H9 (cell line): Measurements from ENCODE around the gene AKR1A1. TPM values are rescaled to one million over a fixed set of nuclear protein-coding genes. Genes with fewer than 3 reads are reported as not detected.

ENCODE experiments used
- DNase-seq: peaks from one replicate; pipeline ENCODE4 v3.0.0-alpha.2; 2017
- H2AFZ ChIP-seq: one replicate; pipeline ENCODE4 v1.6.1; 2013; ENCODE audit warnings: mild to moderate bottlenecking, low read length, control low read depth, moderate library complexity
- H2AK5ac ChIP-seq: 2 replicates; pipeline ENCODE4 v1.6.1; 2013; ENCODE audit warnings: low read length, control low read depth, mixed read lengths; ENCODE audit not compliant: insufficient read length
- H2BK120ac ChIP-seq: one replicate; pipeline ENCODE4 v1.6.1; 2013; ENCODE audit warnings: low read depth, mild to moderate bottlenecking, low read length, control low read depth, inconsistent platforms; ENCODE audit not compliant: poor library complexity, severe bottlenecking
- H2BK12ac ChIP-seq: 2 replicates; pipeline ENCODE4 v1.6.1; 2013; ENCODE audit warnings: low read length, control low read depth, mixed read lengths, low read depth; ENCODE audit not compliant: insufficient read length
- H2BK15ac ChIP-seq: 2 replicates; pipeline ENCODE4 v1.6.1; 2013; ENCODE audit warnings: low read depth, low read length, control low read depth
- H2BK20ac ChIP-seq: one replicate; pipeline ENCODE4 v1.6.1; 2013; ENCODE audit warnings: low read depth, mild to moderate bottlenecking, low read length, control low read depth, inconsistent platforms; ENCODE audit not compliant: poor library complexity, severe bottlenecking
- H2BK5ac ChIP-seq: 2 replicates; pipeline ENCODE4 v1.6.1; 2013; ENCODE audit warnings: low read length, control low read depth, mixed read lengths; ENCODE audit not compliant: insufficient read length
- H3K14ac ChIP-seq: 2 replicates; pipeline ENCODE4 v1.6.1; 2013; ENCODE audit warnings: low read length, control low read depth; ENCODE audit not compliant: insufficient read depth
- H3K18ac ChIP-seq: 2 replicates; pipeline ENCODE4 v1.6.1; 2013; ENCODE audit warnings: low read depth, mild to moderate bottlenecking, mixed read lengths, low read length, control low read depth; ENCODE audit not compliant: insufficient read length
- H3K23ac ChIP-seq: 2 replicates; pipeline ENCODE4 v1.6.1; 2013; ENCODE audit warnings: low read length, control low read depth, mixed read lengths, low read depth; ENCODE audit not compliant: insufficient read length
- H3K23me2 ChIP-seq: 2 replicates; pipeline ENCODE4 v1.6.1; 2013; ENCODE audit warnings: low read depth, mild to moderate bottlenecking, mixed read lengths, low read length, control low read depth; ENCODE audit not compliant: insufficient read length, poor library complexity, severe bottlenecking
- H3K27ac ChIP-seq: 2 replicates; pipeline ENCODE4 v1.5.1; 2013; ENCODE audit warnings: low read length, control low read depth, mixed read lengths, low read depth; ENCODE audit not compliant: insufficient read length
- H3K27me3 ChIP-seq: 2 replicates; pipeline ENCODE4 v1.6.1; 2013; ENCODE audit warnings: low read length, control low read depth, inconsistent platforms; ENCODE audit not compliant: insufficient read depth
- H3K4ac ChIP-seq: 2 replicates; pipeline ENCODE4 v1.6.1; 2013; ENCODE audit warnings: low read depth, mild to moderate bottlenecking, control low read depth, inconsistent platforms, low read length, moderate library complexity
- H3K4me1 ChIP-seq: 2 replicates; pipeline ENCODE4 v1.6.1; 2013; ENCODE audit warnings: low read length, control low read depth, inconsistent platforms; ENCODE audit not compliant: insufficient read depth
- H3K4me2 ChIP-seq: 2 replicates; pipeline ENCODE4 v1.6.1; 2013; ENCODE audit warnings: low read length, control low read depth, mixed read lengths; ENCODE audit not compliant: insufficient read length, insufficient read depth
- H3K56ac ChIP-seq: 2 replicates; pipeline ENCODE4 v1.6.1; 2013; ENCODE audit warnings: low read depth, mild to moderate bottlenecking, mixed read lengths, low read length, control low read depth; ENCODE audit not compliant: insufficient read length
- H3K79me1 ChIP-seq: 2 replicates; pipeline ENCODE4 v1.6.1; 2013; ENCODE audit warnings: low read depth, mild to moderate bottlenecking, moderate library complexity, low read length, control low read depth, inconsistent platforms; ENCODE audit not compliant: insufficient read depth, poor library complexity, severe bottlenecking
- H3K79me2 ChIP-seq: 2 replicates; pipeline ENCODE4 v1.6.1; 2013; ENCODE audit warnings: low read length, control low read depth, inconsistent platforms; ENCODE audit not compliant: insufficient read depth
- H3K9ac ChIP-seq: 2 replicates; pipeline ENCODE4 v1.6.1; 2013; ENCODE audit warnings: low read length, control low read depth, mixed read lengths; ENCODE audit not compliant: insufficient read length; ENCODE audit errors: extremely low read depth
- H3K9me3 ChIP-seq: one replicate; pipeline ENCODE4 v1.6.1; 2013; ENCODE audit warnings: low read depth, low read length, inconsistent platforms; ENCODE audit not compliant: control insufficient read depth
- H3T11ph ChIP-seq: one replicate; pipeline ENCODE4 v1.6.1; 2013; ENCODE audit warnings: mild to moderate bottlenecking, low read length, control low read depth, inconsistent platforms
- H4K20me1 ChIP-seq: one replicate; pipeline ENCODE4 v1.6.1; 2013; ENCODE audit not compliant: control insufficient read depth, insufficient read length, insufficient read depth
- H4K5ac ChIP-seq: 2 replicates; pipeline ENCODE4 v1.6.1; 2013; ENCODE audit warnings: low read depth, mild to moderate bottlenecking, mixed read lengths, low read length, control low read depth; ENCODE audit not compliant: insufficient read length
- H4K8ac ChIP-seq: replicated peaks from 2 replicates; pipeline ENCODE4 v1.6.1; 2013; ENCODE audit warnings: low read length, control low read depth, mixed read lengths, low read depth; ENCODE audit not compliant: insufficient read length
- H4K91ac ChIP-seq: 2 replicates; pipeline ENCODE4 v1.6.1; 2013; ENCODE audit warnings: low read depth, mild to moderate bottlenecking, moderate library complexity, mixed read lengths, low read length, control low read depth; ENCODE audit not compliant: insufficient read length
- H3K27ac Mint-ChIP-seq, 3 experiments: 2 replicates in 2 of 3; 3 replicates in 1 of 3; pipeline ENCODE4 v1.8.0; 2020 to 2021; ENCODE audit warnings: mixed read lengths in 3 of 3, mild to moderate bottlenecking in 1 of 3, moderate library complexity in 1 of 3
- H3K27me3 Mint-ChIP-seq: 2 replicates; pipeline ENCODE4 v1.8.0; 2021; ENCODE audit warnings: low read depth, mild to moderate bottlenecking, moderate library complexity, mixed read lengths
- H3K36me3 Mint-ChIP-seq, 3 experiments: 2 replicates in 2 of 3; 3 replicates in 1 of 3; pipeline ENCODE4 v1.8.0; 2020 to 2021; ENCODE audit warnings: low read depth in 3 of 3, mixed read lengths in 3 of 3; ENCODE audit not compliant: insufficient read depth in 1 of 3
- H3K4me1 Mint-ChIP-seq, 2 experiments: 2 replicates each; pipeline ENCODE4 v1.8.0; 2020; ENCODE audit warnings: mixed read lengths in 2 of 2
- H3K4me3 Mint-ChIP-seq, 2 experiments: 2 replicates in 1 of 2; 3 replicates in 1 of 2; pipeline ENCODE4 v1.8.0; 2020 to 2021; ENCODE audit warnings: mild to moderate bottlenecking in 2 of 2, mixed read lengths in 2 of 2, moderate library complexity in 1 of 2
- H3K9me3 Mint-ChIP-seq, 2 experiments: 2 replicates in 1 of 2; 3 replicates in 1 of 2; pipeline ENCODE4 v1.8.0; 2020; ENCODE audit warnings: mild to moderate bottlenecking in 2 of 2, mixed read lengths in 2 of 2, moderate library complexity in 1 of 2
- WGBS: extraction: QIAGEN DNeasy Blood & Tissue Kit; methylation state at CpG from one replicate; pipeline ENCODE4 v1.1.7; 2013; ENCODE audit warnings: missing lambda C conversion rate, low lambda C conversion rate, mixed read lengths; ENCODE audit not compliant: insufficient read length; ENCODE audit errors: extremely low coverage; 5-methylcytosine and 5-hydroxymethylcytosine counted together
- total RNA-seq: library from RNA; stranded (reverse); gene quantifications from 2 replicates; pipeline ENCODE4 v1.2.1, GENCODE V29; 2021
- TF ChIP-seq, protein P1 (sequence below): fragments of 200-600 bp; sonication (generic); conservative IDR thresholded peaks from 3 replicates; pipeline ENCODE4 v1.8.0; 2021; ENCODE audit warnings: antibody characterized with exemption, mild to moderate bottlenecking

Gene AKR1A1
- total RNA-seq, 1 experiment from 2014 or later: 286 TPM

DNA sequence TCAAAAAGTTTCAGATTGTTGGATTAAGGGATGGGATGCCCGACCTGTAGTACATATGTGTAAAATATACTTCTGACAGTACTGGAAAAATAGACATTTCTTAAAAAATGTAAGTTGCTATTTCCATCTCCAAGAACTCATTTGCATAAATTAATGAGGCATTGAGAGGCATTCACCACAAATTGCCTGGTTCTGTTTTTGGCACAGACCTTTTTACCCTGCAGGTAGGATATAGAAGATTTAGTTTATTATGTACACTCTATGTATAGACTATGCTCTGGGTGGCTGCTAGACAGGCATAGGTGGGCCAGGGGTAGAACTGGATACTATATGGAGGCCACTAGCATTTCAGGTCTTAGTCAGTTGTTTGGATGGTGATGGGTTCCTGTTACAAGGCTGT lies 65.3 kb downstream of the AKR1A1 start:
- H3K18ac ChIP-seq: no peak overlapping the region
- no peak overlapping the region for H3K23ac ChIP-seq
- H3K9ac ChIP-seq: no peak overlapping the region
- H3K27ac ChIP-seq: no peak overlapping the region
- no peaks in the 10 kb centered on the region for H4K20me1 ChIP-seq
- no peaks in the 10 kb centered on the region for H3K4me1 ChIP-seq
- Mint-ChIP-seq H3K4me3 (no peak overlapping the region), H3K36me3 (peaks cover 47 to 78% (median 69%) of the 10 kb centered on the region in 3 experiments), H3K4me1 (no peaks in the 10 kb centered on the region), H3K27ac (peak overlapping the region in 1 of 3 experiments; percentile 85; a peak in 2 of 7 replicates), H3K27me3 (no peaks in the 10 kb centered on the region), H3K9me3 (no peaks in the 10 kb centered on the region)
- no peak overlapping the region for H2AK5ac ChIP-seq
- no CpG with 5 or more reads among the region's 1 CpG for WGBS
- H3K14ac ChIP-seq: no peak overlapping the region
- no peak overlapping the region for H3K4ac ChIP-seq
- H4K8ac ChIP-seq: no peak overlapping the region
- no peak overlapping the region for H2BK12ac ChIP-seq
- no peak overlapping the region for H2BK5ac ChIP-seq
- TF ChIP-seq, protein P1, sequence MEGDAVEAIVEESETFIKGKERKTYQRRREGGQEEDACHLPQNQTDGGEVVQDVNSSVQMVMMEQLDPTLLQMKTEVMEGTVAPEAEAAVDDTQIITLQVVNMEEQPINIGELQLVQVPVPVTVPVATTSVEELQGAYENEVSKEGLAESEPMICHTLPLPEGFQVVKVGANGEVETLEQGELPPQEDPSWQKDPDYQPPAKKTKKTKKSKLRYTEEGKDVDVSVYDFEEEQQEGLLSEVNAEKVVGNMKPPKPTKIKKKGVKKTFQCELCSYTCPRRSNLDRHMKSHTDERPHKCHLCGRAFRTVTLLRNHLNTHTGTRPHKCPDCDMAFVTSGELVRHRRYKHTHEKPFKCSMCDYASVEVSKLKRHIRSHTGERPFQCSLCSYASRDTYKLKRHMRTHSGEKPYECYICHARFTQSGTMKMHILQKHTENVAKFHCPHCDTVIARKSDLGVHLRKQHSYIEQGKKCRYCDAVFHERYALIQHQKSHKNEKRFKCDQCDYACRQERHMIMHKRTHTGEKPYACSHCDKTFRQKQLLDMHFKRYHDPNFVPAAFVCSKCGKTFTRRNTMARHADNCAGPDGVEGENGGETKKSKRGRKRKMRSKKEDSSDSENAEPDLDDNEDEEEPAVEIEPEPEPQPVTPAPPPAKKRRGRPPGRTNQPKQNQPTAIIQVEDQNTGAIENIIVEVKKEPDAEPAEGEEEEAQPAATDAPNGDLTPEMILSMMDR: no peak
- H3K9me3 ChIP-seq: no peaks in the 10 kb centered on the region
- H3K4me2 ChIP-seq: no peak overlapping the region
- no peak overlapping the region for H2BK120ac ChIP-seq
- H4K91ac ChIP-seq: no peak overlapping the region
- H2BK15ac ChIP-seq: no peak overlapping the region
- H3K56ac ChIP-seq: no peak overlapping the region
- H4K5ac ChIP-seq: no peak overlapping the region
- H3K79me2 ChIP-seq: no peaks in the 10 kb centered on the region; the same call in 1 of the 2 replicates
- no peak overlapping the region for H2BK20ac ChIP-seq
- H2AFZ ChIP-seq: no peak overlapping the region
- no peaks in the 10 kb centered on the region for H3K27me3 ChIP-seq
- no peaks in the 10 kb centered on the region for H3K23me2 ChIP-seq
- no peak for DNase-seq
- H3T11ph ChIP-seq: no peak overlapping the region
- no peaks in the 10 kb centered on the region for H3K79me1 ChIP-seq
